ENCODE results near the gene FDPS.

GRCh38 chr1:155304558-155305063 lies 4.1 kb upstream of the FDPS start:
- no peak for TF ChIP-seq POLR2AphosphoS5 (IDR thresholded peaks at IDR 0.05)
- TF ChIP-seq CTCF (IDR thresholded peaks at IDR 0.05), result no peak
- TF ChIP-seq POLR2A (IDR thresholded peaks at IDR 0.05), result no peak
